ENCODE results near the gene TUBB. TPM values are rescaled to one million over a fixed set of nuclear protein-coding genes. Genes with fewer than 3 reads are reported as not detected.

Gene TUBB
- total RNA-seq, 2 experiments from 2014 or later = 1,244 to 1,346 TPM

DNA sequence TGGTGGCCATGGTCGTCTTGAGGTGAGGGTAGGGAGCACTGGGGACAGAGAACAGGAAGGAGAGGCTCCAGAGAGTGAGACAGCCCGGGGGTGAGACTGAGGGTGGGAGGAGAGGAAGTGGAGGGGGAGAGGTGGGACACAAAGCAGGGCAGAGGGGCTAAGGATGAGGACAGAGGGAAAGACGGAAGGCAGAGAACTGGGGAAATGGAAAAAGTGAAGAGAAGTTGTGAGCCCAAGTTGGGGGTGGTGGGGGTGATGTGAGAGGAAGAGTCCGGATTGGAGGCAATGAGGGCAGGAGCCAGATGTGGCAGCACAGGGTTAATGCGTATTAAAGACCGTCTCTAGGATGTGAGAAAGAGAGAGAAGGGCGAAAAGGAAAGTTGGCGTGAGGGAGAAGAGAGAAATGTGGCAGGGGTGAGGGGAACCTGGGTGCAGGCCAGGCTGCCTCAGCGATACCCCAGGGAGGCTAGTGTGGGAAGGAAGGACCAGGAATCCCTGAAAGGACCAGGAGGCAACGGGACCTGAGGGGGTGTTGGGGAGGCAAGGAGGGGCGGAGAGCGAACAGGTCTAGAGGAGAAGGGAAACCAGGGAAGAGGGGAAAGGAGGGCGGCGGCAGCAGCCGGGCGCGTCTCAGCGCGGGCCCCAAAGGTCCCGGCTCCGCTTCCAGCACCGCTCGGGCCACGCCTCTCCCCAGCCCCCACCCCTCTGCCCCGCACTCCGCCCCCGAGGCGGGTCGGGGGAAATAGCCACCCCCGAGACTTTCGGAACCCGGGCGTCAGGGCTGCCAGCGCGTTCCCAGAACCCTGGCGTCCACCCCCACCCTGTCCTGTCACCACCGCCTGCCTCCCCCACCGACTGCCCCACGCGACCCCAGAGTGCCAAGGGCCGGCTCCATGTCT, 33.9 kb upstream of the TUBB start, which contains the start of gene PPP1R18:
Gene PPP1R18 (minus strand): TSS at position 637 of the 899 bp plus-strand sequence. CDS start 627 bp downstream, at position 10.
- Histone ChIP-seq H4K20me1 (ENCODE audit: insufficient read depth, low read length) (peaks cover 13% of the 10 kb centered on the region; the same call in 1 of the 2 replicates), H3K9me3 (ENCODE audit: low read length) (no peaks in the 10 kb centered on the region), H3K27ac (ENCODE audit: low read depth, low read length, poor library complexity, severe bottlenecking) (peak within 1 kb of the TSS; percentile 95), H3K4me3 (ENCODE audit: low read depth, low read length, poor library complexity, severe bottlenecking) (peak within 1 kb of the TSS; percentile 95), H3K36me3 (ENCODE audit: insufficient read depth, low read length) (peaks cover 47% of the 10 kb centered on the region), H3K9me2 (ENCODE audit: insufficient read depth, low read length) (no peaks in the 10 kb centered on the region), H3K4me2 (ENCODE audit: low read length) (peak within 1 kb of the TSS; percentile 99), H2AFZ (ENCODE audit: low read length) (no peak within 1 kb of the TSS), H3K4me1 (ENCODE audit: insufficient read depth, low read length, poor library complexity, severe bottlenecking) (peaks cover 35% of the 10 kb centered on the region), H3K79me2 (ENCODE audit: insufficient read depth, low read depth, low read length) (peaks cover 86% of the 10 kb centered on the region)
- ChIA-PET CTCF (ENCODE audit: unreplicated experiment) (no interaction called here), POLR2A (interaction anchor here (1.5 to 2.7 kb wide), 2 partner anchors 31 to 34 kb away, joined by 4 to 14 read pairs; partner anchors contain the start of genes MDC1 and TUBB)
- BruUV-seq (replicated peaks) = TSS peak; percentile 62
- DNase-seq (ENCODE audit: low spot score) = peak; percentile 76
- no peak for TF ChIP-seq EZH2phosphoT487 (IDR thresholded peaks at IDR 0.05; ENCODE audit: borderline replicate concordance, low read depth, low read length)
- intact Hi-C loops (cut with micrococcal nuclease; ENCODE audit: unreplicated experiment) = loop anchor here (5.0 to 10.0 kb wide), 2 partner anchors 69 to 809 kb away; partner anchors contain the start of genes MICB, MRPS18B and PPP1R10

- intact Hi-C loops (cut with micrococcal nuclease; ENCODE audit: unreplicated experiment) = loop anchor here (5.0 to 10.0 kb wide), 2 partner anchors 70 to 808 kb away; partner anchors contain the start of genes MICB, MRPS18B and PPP1R10
- H3K4me1 ChIP-seq (ENCODE audit: insufficient read depth, low read length, poor library complexity, severe bottlenecking) = peaks cover 34% of the 10 kb centered on the region
- peak; percentile 98 for DNase-seq (ENCODE audit: low spot score)
- TF ChIP-seq, protein P1, sequence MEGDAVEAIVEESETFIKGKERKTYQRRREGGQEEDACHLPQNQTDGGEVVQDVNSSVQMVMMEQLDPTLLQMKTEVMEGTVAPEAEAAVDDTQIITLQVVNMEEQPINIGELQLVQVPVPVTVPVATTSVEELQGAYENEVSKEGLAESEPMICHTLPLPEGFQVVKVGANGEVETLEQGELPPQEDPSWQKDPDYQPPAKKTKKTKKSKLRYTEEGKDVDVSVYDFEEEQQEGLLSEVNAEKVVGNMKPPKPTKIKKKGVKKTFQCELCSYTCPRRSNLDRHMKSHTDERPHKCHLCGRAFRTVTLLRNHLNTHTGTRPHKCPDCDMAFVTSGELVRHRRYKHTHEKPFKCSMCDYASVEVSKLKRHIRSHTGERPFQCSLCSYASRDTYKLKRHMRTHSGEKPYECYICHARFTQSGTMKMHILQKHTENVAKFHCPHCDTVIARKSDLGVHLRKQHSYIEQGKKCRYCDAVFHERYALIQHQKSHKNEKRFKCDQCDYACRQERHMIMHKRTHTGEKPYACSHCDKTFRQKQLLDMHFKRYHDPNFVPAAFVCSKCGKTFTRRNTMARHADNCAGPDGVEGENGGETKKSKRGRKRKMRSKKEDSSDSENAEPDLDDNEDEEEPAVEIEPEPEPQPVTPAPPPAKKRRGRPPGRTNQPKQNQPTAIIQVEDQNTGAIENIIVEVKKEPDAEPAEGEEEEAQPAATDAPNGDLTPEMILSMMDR (conservative IDR thresholded peaks at IDR 0.05; ENCODE audit: low read length) = no peak
- no peak for TF ChIP-seq EZH2phosphoT487 (IDR thresholded peaks at IDR 0.05; ENCODE audit: borderline replicate concordance, low read depth, low read length)
- no peaks in the 10 kb centered on the region for H3K9me3 ChIP-seq (ENCODE audit: low read length)
- ChIA-PET CTCF (ENCODE audit: unreplicated experiment) (no interaction called here), POLR2A (interaction anchor here (1.0 to 6.3 kb wide), 3 partner anchors 17 to 33 kb away, joined by 4 to 71 read pairs (median 4); partner anchors contain the start of genes MDC1 and TUBB)
- H3K36me3 ChIP-seq (ENCODE audit: insufficient read depth, low read length) = peaks cover 39% of the 10 kb centered on the region
- H3K4me2 ChIP-seq (ENCODE audit: low read length) = peak overlapping the region; percentile 99
- H4K20me1 ChIP-seq (ENCODE audit: insufficient read depth, low read length) = peaks cover 7% of the 10 kb centered on the region; the same call in 1 of the 2 replicates
- no peak overlapping the region for H2AFZ ChIP-seq (ENCODE audit: low read length)
- peaks cover 78% of the 10 kb centered on the region for H3K79me2 ChIP-seq (ENCODE audit: insufficient read depth, low read depth, low read length)
- H3K4me3 ChIP-seq (ENCODE audit: low read depth, low read length, poor library complexity, severe bottlenecking) = peak overlapping the region; percentile 95
- no peaks in the 10 kb centered on the region for H3K9me2 ChIP-seq (ENCODE audit: insufficient read depth, low read length)
- H3K27ac ChIP-seq (ENCODE audit: low read depth, low read length, poor library complexity, severe bottlenecking) = peak overlapping the region; percentile 95
- BruUV-seq (replicated peaks) = no TSS peak
Observed at GRCh38 chr6:30686908-30687658, 33.1 kb upstream of the TUBB start.

Data from OCI-LY7 (cell line).